GM19025 (cell line): ENCODE measurements around the gene CYFIP1.

ENCODE experiments used
- ATAC-seq: cut with Tn5 transposase; IDR thresholded peaks from one replicate; pipeline ENCODE4 v1.9.1; 2021; ENCODE audit warnings: mild to moderate bottlenecking, low read depth, moderate library complexity; ENCODE audit not compliant: unreplicated experiment

The CYFIP1 gene

DNA sequence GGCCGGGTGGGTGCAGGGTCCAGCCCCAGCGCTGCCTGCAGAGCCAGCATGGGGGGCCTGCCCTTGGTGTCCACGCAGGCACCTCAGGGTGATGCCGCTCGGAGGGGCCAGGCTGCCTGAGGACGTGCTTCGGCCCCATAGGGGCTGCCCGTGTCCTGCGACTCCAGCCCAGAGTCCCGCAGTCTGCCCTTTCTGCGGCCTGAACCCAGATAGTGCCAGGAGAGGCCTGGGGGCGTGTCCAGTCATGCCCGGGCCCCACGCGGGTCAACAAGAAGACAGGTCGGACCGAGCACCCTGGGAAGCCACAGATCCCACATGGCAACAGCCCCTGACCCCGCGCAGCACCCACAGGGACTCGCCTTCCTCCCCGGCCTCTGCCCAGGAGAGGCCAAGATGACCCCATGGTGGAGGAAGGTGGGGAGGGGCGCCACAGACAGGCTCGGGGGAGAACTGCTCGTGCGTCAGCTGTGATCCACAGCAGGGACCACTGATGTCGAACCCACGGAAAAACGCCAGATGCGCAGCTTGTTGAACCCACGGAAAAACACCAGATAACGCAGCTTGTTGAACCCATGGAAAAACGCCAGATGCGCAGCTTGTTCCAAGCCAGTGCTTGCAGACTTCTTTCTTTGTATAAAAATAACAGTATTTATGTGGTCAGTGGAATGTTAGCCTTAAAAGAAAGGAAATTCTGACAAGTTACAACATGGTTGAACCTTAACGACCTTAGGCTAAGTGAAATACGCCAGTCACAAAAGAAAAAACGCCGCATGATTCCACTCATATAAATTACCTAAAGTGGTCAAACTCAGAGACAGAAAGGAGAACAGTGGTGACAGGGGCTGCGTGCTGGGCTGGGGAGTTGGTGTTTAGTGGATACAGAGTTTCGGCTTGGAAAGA is 28.5 kb downstream of the CYFIP1 start:
- no peak for ATAC-seq

DNA sequence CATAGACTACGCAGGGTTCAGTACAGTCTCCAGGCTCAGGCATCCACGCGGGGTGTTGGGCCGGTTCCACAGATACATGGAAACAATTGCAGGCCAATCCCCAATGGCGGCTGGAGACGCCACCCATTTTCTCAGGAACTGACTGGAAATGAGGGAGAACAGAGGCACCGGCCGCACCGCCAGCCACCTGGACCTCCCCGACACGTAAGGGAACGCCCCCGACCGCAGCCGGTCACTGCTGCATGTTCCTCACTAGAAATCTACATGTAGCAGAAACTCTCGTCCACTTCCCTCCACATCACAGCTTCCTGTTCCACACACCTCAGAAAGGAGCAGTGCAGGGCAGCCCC is 29.2 kb downstream of the CYFIP1 start:
- no peak for ATAC-seq

DNA sequence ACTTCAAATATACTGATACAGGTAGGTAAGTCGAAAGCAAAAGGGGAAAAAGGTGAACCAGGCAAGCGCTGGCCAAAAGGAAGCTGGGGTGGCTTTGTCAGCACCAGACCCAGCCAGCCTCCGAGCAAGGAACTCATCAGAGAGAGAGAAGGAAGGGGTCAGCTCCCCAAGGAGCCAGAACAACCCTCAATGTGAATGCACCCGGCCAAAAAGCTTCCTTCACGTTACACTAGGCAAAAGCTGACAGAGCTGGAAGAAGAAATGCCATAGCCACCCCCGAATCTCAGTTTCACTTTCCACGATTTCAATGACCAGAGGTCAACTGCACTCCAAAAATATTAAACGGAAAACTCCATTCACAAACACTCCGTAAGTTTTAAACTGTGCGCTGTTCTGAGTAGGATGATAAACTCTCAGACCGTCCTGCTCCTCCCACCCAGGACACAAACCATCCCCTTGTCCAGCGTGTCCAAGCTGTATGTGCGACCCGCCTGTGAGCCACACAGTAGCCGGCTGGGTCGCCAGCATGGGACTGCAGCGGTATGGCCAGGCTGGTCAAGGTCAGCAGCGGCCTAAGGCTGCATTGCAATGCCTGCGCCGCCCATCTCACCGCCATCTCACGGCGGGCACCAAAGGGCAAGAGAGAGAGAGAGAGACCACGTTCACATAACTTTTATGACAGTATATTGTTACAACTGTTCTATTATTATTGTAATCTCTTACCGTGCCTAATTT is 29.7 kb downstream of the CYFIP1 start:
- no peak for ATAC-seq

DNA sequence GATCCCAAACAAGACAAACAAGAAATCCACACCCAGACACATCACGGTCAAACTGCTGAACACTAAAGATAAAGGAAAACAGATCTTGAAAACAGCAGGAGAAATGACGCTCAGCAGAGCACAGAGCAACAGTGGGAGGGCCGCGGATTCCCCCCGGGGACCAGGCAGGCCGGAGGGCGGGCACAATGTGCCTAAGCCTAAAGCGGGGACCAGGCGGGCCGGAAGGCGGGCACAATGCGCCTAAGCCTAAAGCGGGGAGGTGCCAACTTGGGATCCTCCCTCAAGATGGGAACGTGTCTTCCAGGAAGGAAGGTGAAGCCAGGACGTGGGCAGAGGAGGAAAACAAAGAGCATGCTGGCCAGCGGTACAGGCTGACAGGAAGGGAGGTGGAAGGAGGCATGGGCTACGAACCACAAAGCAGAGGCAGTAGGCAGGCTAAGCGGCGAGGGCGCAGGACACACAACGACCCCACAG is 31.1 kb downstream of the CYFIP1 start:
- ATAC-seq, result peak; percentile 93

DNA sequence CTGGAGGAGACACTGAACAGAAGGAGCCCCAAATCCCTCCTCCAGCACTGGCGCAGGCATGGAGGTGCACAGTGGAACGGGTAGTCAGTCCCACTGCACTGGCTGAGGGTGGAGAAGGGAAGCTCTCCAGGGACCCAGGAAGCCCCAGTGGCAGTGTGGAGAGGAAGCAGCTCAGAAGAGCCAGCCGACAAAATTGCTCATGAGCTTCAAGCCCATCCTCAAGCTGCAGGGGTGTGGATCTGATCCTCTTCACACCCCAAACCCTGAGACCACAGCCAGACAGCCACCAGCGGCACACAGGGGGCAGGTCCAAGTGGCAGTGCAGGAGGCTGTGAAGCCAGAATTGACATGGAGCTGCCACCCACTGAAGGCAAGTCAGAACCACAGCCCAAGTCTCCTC is 32.1 kb downstream of the CYFIP1 start:
- ATAC-seq, result no peak

DNA sequence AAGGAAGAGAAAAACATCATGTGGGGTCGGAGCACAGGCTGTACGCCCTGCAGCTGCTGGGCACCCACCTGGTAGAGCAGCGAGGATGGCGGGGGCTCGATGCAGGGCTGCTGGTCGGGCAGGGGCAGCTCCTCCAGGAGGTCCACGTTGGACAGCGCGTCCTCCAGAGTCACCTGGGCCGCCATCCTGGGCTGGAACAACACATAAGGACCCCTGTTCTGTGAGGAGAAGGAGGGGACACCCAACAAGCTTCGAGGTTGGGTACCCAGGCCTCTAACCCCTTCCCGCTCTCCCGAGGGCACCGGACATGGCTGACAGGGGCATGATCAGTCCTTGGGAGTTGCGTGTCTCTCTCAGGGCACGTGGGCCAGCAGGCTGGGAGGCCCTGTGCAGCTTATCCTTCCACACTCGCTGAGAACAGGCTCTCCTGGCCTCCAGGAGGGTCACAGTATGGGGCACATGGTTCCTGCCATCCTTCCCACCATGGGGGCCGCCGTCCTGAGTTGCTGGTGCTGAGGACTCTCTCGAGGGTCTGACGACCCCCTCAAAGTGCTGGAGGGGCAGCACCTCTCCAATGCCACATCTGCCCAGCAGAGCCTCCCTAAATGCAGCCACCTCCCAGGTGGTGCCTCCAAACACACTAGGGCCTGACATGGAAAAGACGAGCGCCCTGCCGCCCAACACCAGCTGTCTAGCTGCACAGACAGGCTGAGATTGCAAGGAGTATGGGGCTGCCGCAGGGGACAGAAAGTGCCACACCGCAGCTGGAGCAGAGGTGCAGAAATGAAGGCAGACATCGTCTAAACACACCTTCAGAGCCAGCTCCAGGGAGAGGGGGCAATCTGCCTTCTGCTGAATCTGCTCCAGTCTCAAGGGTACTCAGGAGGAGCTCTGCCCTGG is 32.8 kb downstream of the CYFIP1 start:
- ATAC-seq, result no peak

DNA sequence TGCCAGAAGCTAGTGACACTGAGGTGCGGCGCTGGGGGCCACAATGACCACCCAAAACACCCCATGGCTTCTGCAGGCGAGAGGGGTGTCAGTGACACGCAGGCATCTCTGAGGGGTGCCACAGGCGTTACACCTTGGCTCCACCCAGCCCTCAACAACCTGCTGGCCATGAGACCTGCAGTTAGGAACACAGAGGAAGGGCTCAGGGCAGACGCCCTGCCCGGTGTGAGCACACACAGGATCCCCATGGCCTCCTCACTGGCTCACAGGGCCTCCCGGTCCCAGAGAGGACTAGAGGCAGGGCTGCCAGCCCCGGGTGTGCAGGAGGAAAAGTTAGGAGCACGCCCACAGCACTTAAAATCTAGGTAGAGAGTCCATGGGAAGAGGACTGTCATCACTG is 35.1 kb downstream of the CYFIP1 start:
- no peak for ATAC-seq

DNA sequence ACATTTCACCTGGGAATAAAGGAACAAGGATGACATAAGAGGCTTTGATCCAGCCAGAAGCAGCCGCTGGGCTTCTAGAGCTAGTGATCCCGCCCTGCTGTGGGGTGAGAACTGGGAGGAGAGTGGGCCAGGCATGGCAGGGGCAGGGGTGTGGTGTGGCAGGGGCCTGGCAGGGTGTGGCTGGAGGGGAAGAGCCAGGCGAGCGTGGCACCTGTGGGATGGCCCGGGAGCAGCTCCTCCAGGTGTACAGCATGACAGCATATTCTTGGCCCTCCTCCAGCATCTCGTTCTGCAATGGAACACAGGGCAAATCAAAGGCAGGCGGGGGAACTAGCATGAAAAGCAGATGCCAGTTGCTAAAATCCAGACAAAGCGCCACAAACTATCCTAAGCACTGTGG is 35.5 kb downstream of the CYFIP1 start:
- ATAC-seq, result no peak

DNA sequence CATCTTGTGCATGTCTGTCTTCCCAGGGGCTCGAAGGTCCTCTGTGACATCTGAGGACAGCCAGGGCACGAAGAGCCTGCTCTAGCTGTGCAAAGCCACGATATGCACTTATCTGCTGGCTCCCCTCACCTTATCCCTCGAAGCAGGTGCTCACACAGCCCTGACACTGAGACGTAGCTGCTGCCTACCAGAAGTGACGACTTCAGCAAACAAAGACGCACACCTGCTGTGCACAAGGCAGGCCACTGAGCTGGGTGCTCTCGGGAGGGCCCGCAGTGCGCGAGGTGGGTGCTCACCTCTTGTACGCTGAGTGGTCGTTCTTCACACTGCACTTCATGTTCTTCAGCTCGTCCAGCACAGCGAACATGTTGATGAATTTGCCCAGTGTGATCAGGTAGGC is 37.3 kb downstream of the CYFIP1 start:
- ATAC-seq, result no peak

DNA sequence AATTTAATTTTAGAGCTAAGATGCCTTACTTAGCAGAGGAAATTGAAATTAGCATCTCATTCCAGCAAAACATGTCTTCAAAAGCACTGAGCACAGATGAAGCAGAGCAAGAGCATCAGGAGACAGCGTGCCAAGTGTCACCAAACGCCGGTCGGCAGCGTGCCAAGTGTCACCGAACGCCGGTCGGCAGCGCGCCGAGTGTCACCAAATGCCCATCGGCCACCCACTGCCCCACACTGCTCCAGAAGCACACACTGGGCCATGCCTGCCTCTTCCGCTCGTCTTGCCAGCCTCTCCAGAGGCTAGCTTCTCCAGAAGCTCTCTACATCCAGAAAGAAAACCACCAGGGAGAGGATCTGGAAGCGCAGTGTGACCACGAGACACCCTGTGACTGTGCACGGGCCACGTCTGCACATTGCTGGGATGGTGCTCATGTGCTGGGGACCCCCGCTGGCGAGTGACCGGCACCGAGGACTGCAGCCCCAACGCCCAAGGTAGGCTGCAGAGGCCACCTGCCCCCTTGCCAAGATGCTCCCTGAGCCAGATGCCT is 37.8 kb downstream of the CYFIP1 start:
- ATAC-seq, result no peak

DNA sequence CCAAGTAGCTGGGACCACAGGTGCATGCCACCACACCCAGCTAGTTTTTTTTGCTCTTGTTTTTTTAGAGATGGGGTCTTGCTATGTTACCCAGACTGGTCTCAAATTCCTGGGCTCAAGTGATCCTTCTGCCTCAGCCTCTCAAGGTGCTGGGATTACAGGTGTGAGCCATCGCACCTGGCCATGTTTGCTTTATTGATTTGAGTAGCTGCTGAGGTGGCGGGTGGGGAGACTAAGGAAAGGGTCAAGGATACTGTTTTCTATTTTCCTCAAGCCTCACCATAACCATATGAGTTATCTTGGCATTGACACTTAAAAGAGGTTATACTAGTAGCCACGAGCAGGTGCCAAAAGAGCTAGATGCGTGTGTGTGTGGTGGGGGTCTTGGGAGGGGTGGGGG is 39.0 kb downstream of the CYFIP1 start:
- no peak for ATAC-seq

DNA sequence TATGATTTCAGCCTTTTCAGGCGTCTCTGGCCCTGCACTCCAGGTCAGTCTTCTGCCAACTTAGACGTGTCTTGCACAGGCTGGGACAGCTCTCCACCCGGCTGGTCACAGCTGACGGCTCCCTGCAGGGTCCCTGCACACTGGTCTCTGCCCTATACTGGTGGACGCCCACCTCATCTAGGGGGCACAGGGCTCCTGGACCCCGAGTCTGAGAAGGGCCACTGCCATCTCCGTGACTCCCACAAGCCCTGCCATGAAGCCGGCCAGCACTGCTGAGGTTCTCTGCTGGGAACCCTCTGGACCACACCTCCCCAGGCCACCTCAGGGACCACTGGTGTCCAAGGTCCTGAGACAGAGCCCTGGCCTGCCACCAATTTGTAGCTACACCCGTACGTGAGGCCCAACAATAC is 40.5 kb downstream of the CYFIP1 start:
- ATAC-seq, result no peak

DNA sequence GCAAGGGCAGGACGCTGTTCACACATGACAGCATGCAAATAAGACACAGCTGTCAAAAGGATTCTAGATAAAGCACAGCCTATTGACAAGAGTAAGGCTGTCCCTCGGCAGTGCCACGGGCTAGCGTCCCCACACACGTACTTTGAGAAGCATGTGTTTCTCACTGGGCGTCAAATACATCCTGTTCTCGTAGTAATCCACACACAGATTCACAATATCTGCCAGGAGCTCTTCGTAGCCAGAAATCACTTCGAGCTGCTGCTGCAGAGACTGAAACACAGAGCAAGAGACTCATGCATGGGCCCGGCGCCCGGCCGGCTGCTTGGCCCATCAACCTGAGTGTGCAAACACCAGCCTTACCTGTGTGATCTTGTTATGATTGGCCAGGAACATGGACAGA is 41.1 kb downstream of the CYFIP1 start:
- no peak for ATAC-seq

DNA sequence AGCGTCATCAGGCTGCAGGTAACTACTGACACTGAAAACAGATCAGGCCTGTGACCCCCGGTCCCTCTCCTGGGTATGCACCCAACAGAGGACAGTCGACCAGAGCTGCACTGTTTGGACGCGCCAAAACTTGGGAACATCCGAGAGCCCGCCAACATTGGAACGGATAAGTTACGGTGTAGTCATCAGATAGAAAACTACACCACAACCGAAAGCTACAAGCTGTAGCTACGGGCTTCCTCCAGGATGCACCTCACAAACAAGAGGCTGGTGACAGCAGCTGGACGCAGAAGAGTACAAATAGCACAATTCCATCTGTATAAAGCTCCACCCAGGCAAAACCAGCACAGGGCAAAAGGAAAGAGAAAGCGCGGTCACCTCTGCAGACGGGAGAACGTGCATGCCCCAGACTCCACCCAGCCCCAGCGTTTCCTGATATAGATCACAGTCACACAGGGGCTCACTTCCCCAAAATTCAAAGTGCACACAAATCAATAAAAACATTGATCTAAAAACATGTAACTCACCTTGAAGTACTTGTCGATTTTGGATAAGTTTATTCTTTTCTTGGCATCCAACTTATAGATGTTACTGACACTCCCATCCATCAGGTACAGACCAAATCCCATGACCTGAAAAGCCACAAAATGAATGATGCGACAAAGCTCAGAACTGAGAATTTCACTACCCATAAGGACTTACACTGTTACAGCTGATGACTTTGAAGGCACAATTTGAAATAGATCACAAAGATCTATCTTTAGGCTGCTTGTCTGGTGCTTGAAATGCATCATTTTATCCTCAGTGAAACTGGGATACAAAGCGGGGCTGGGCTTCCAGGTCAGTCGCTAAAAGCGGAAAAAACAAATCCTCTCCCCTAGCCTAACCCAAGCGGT is 43.3 kb downstream of the CYFIP1 start:
- ATAC-seq, result peak; percentile 81

DNA sequence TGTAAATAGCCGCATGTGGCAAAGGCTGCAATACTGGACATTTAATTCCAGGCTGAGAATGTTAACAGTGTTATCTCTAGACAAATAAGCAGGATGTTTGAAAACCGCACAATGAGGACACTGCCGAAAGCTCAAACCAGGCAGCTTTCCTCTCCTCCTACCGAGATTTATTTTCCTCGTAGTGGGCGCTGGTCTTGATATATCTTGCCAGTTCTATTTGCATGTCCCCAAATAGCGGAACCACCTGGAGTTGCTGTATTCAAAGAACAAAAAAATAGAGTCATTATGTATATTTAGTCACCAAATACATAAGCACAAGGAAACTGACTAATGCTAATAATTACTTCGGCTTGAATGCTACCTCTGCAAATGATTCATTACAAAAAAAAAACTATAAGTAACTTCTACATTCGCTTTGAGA is 46.5 kb downstream of the CYFIP1 start:
- no peak for ATAC-seq

DNA sequence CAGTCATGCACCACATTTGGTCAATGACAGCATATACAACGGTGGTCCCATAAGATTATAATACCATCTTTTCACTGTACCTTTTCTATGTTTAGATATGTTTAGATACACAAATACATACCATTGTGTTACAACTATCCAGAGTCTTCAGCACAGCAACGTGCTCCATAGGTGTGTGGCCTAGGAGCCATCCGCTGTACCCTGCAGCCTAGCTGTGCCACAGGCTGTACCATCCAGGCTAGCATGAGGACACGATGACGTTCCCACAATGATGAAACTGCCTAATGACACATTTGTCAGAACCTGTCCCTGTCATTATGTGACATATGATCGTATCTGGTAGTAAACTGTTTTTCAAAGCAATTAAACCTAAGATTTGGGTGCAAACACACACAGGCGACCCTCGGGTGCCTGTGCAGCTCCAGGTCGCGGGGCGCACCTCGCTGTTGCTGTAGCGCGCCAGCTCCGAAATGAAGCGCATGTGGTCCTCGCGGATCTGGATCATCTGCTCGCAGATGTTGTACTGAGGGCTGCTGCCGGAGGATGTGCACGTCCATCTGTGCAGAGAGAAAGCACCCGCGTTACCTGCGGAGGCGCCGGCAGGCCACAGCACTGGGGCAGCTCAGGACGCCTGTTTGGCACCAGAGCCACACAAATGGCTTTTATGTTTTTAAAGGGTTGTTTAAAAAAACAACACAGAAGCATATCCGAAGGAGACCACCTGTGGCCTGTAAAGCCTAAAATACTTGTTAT is 48.2 kb downstream of the CYFIP1 start:
- no peak for ATAC-seq

DNA sequence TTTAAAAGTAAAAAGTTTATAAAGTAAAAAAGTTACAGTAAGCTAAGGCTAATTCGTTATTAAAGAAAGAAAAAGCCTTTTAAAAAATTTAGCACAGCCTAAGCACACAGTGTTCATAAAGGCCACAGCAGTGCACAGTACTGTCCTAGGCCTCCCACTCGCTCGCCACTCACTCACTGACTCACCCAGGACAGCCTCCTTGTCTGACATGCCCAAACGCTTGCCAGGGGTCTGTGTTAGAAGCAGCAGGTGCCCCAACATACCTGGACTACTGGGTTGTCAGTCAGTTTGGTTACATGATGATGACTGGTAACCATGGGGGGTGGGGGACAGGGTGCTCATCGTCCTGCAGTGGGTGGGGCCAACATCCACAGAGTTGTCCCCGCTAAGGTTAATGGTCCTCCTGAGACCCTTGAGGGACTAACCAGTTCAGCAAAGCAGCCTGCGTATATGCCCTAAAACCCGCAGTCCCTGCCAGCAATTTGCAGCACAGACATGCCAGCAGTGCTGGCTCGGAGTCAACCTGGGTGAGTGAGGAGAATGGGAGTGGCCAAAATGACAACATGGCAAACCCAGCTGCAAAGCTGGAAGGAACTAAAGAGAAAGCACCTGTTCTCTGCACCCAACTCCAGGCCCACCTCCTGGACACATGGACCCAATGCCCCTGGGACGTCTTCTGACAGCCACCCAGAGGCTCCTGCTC is 49.2 kb downstream of the CYFIP1 start:
- no peak for ATAC-seq

DNA sequence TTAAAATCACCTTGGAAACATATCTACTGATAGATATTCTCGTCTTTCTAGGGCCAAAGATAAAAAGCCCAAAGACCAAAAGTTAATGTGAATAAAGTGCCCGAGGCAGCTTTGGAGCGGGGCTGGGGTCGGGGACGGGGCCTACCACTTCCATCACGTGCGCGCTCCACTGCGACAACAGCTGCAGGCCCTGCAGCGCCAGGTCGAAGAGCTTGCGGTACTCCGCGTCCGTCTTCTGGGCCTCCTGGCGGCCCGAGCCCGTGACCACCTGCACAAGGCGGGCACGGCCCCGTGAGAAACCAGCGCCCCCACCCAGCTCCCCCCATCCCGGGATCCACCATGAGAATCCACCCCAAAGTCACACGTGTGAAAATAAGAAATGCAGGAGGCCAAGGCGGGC is 52.4 kb downstream of the CYFIP1 start:
- no peak for ATAC-seq
